ENCODE results near the gene P4HB. TPM values are rescaled to one million over a fixed set of nuclear protein-coding genes. Genes with fewer than 3 reads are reported as not detected.

Gene P4HB
- total RNA-seq, 2 donors from 2014 or later: 506 to 602 TPM

DNA sequence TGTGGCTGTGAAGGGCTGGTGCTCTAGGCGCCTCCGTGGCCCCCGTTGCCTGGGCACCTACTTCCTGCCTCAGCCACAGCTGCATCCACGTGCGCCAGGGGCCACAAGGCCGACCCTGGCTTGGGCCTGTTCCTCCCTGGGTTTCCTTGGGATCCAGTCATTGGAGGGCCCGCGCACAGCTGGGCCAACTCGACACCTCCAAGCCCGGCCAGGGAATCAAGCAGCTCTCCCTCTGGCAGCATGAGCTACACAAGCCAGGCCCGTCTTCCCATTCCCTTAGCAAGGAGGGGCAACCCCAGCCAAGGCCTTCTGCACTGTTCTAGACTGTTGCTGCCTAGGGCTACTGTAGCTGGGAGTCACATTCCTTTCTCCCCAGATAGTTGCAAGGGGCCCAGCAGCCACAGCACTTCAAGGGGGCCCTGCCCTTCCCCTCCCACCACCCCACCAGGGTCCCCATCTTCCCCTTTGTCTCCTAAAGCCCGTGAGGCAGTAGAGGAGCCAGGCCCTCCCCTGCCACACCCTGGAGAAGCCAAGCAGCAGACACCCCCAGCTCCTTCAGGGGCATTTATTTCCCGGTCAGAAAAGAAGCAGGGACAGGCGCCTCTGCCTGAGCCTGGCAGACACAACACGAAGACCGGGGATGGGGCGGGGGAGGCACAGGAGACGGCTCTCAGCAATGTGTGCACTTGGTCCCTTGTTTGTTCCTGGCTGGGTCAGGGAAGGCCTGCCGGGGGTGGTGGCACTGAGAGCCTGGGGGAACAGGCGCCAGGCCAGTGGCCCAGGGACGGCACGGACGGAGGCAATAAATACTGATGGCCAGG lies 7.0 kb upstream of the P4HB start:
- Mint-ChIP-seq H3K4me1 (peaks cover 12% of the 10 kb centered on the region), H3K27ac (peak overlapping the region; percentile 73), H3K27me3 (no peaks in the 10 kb centered on the region), H3K36me3 (ENCODE audit: low read depth) (peaks cover 94% of the 10 kb centered on the region), H3K9me3 (no peaks in the 10 kb centered on the region), H3K4me3 (peak overlapping the region; percentile 89)
- no peak for ATAC-seq (replicated peaks)

GRCh38 chr17:81866440-81867169 lies 6.3 kb upstream of the P4HB start:
- Mint-ChIP-seq H3K27me3 (no peaks in the 10 kb centered on the region), H3K4me1 (peaks cover 12% of the 10 kb centered on the region), H3K27ac (peak overlapping the region; percentile 73), H3K4me3 (peak overlapping the region; percentile 89), H3K36me3 (ENCODE audit: low read depth) (peaks cover 92% of the 10 kb centered on the region), H3K9me3 (no peaks in the 10 kb centered on the region)
- ATAC-seq (replicated peaks): no peak

GRCh38 chr17:81865733-81866439 lies 5.6 kb upstream of the P4HB start:
- no peaks in the 10 kb centered on the region for H3K9me3 Mint-ChIP-seq
- H3K27me3 Mint-ChIP-seq: no peaks in the 10 kb centered on the region
- H3K27ac Mint-ChIP-seq: peak overlapping the region; percentile 73
- no peak overlapping the region for H3K4me3 Mint-ChIP-seq
- H3K36me3 Mint-ChIP-seq (ENCODE audit: low read depth): peaks cover 92% of the 10 kb centered on the region
- no peak for ATAC-seq (replicated peaks)
- H3K4me1 Mint-ChIP-seq: peaks cover 12% of the 10 kb centered on the region

DNA sequence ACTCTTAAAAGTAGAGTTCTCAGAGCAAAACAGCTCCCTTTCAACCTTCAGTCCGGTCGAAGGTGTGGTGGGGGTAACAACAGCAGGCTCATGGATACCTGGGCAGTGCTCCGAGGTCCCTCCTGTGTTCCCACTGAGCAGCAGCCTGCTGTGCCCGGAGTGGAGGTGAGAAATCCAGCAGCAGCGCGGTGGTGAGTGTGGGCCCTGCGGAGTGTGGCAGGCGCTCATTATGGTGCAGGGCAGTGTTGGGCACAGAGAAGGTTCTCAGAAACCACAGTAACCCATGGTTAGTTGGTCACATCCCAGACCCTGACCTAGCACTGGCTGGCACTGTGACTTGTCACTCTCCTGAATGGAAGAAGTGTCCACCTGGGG lies 5.0 kb upstream of the P4HB start:
- Mint-ChIP-seq H3K4me3 (no peak overlapping the region), H3K36me3 (ENCODE audit: low read depth) (peaks cover 95% of the 10 kb centered on the region), H3K27me3 (no peaks in the 10 kb centered on the region), H3K4me1 (peaks cover 12% of the 10 kb centered on the region), H3K9me3 (no peaks in the 10 kb centered on the region), H3K27ac (peak overlapping the region; percentile 56)
- ATAC-seq (replicated peaks): no peak

GRCh38 chr17:81863833-81864768 lies 3.8 kb upstream of the P4HB start:
- H3K27ac Mint-ChIP-seq: peak overlapping the region; percentile 87
- no peaks in the 10 kb centered on the region for H3K9me3 Mint-ChIP-seq
- no peaks in the 10 kb centered on the region for H3K27me3 Mint-ChIP-seq
- H3K4me1 Mint-ChIP-seq: peaks cover 18% of the 10 kb centered on the region
- peak overlapping the region; percentile 92 for H3K4me3 Mint-ChIP-seq
- ATAC-seq (replicated peaks): no peak
- H3K36me3 Mint-ChIP-seq (ENCODE audit: low read depth): peaks cover 92% of the 10 kb centered on the region

DNA sequence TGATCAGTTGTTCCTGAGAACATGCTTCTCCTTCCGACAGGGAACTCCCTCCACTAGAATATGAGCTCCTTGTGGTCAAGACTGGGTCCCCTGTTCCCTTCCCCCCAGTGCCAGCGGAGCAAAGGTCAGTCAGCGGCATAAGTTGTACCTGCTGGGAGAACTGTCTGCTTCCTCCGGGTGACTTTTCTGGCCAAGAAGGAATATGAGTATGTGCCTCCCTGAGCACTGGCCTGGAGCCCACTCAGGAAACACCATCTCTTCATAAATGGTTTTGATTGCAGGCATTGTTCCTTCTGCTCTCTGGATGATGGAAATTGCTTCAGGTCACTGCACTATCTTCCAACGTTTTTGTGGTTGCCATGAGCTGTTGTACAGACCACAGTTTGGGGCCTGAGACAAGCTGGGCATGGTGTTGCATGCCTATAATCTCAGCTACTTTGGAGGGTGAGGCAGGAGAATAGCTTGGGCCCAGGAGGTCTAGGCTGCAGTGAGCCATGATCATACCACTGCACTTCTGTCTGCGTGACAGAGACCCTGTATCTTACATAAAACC lies 2.9 kb upstream of the P4HB start:
- peaks cover 18% of the 10 kb centered on the region for H3K4me1 Mint-ChIP-seq
- peaks cover 92% of the 10 kb centered on the region for H3K36me3 Mint-ChIP-seq (ENCODE audit: low read depth)

DNA sequence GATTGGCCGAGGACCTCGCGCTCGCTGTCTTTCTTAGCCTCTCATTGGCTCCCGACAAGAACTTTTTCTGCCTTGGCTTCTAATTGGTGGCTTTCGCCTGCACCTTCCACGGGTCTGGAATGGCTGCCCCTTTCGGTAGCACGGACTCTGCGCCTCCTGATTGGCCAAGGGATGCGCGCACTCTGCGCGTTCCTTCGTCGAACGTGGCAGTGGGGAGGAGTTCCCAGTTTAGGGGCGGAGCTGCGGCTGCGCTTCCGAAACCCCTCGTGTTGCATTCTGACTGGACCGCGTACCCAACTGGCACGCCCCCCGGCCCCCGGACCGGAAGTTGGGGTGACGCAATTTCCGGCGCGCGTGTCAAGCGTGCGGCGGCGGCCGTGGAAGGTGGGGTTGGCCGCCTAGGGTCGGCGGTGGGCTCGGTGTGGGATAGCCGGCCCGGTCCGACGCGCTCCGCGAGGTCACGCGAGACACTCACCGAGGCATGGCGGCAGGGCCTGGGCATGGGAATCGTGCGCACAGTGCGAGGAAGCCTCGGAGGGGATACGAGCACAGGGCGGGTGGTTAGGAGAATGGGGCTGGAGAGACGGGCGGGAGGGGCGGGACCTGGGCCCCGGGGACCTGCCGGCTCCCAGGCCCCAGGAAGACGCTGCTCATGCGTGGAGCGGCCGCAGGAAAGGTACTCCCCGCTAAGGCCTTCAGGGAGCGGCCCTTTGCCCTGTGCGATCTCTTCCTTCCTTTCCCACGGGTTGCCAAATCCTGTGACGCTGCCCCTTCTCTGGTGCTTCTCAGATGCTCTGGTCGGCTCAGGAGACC lies 627 bp upstream of the P4HB start:
- peaks cover 95% of the 10 kb centered on the region for H3K36me3 Mint-ChIP-seq (ENCODE audit: low read depth)
- H3K4me1 Mint-ChIP-seq: peaks cover 18% of the 10 kb centered on the region

More for the DNA sequence above, 2.9 kb upstream of the P4HB start:
- ATAC-seq (replicated peaks): no peak
- Mint-ChIP-seq H3K4me3 (peak overlapping the region; percentile 92), H3K27me3 (no peaks in the 10 kb centered on the region), H3K27ac (peak overlapping the region; percentile 87), H3K9me3 (no peaks in the 10 kb centered on the region)

DNA sequence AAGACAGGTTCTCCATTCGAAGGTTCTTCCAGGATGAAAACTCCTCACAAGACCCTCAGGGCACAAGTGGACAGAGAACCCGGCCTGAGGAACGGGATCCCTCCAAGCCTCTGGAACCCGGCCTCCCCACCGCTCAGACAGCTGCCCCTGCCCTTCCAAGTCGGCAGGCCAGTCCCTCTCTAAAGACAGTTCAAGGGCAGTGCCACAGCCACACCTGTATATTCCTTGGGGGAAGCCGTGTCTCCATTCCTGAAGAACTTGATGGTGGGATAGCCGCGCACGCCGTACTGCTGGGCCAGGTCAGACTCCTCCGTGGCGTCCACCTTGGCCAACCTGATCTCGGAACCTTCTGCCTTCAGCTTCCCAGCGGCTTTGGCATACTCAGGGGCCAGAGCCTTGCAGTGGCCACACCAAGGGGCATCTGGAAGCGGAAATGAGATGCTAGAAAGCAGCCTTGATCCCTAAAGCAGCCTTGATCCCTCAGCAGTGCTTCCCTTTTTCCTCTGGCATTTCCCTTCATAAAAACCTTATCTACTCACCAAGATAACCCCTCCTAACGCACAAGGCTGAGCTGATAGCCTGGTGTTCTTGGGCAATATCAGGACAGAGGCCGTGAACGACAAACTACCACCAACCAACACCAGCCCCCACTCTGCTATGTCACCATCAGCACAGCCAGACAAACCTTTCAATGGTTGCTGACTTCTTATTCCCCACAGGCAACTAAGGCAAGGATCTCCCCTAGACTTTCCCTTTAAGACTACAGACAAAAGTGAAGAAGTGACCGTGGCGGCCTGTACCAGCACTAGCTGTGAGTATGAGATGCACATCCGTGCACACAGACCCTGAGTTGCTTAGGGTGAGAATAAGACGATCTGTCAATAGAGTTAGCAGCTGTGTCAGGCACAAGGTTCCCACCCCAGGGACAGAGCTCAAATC lies 1.1 kb downstream of the P4HB start:
- no peaks in the 10 kb centered on the region for H3K27me3 Mint-ChIP-seq
- H3K4me3 Mint-ChIP-seq: peak overlapping the region; percentile 92
- H3K9me3 Mint-ChIP-seq: no peaks in the 10 kb centered on the region
- H3K27ac Mint-ChIP-seq: peak overlapping the region; percentile 86
- peaks cover 95% of the 10 kb centered on the region for H3K36me3 Mint-ChIP-seq (ENCODE audit: low read depth)
- ATAC-seq (replicated peaks): no peak
- peaks cover 18% of the 10 kb centered on the region for H3K4me1 Mint-ChIP-seq

More for the DNA sequence above, 627 bp upstream of the P4HB start:
- Mint-ChIP-seq H3K9me3 (no peaks in the 10 kb centered on the region), H3K27me3 (no peaks in the 10 kb centered on the region), H3K4me3 (peak overlapping the region; percentile 92), H3K27ac (peak overlapping the region; percentile 99)
- peak; percentile 87 for ATAC-seq (replicated peaks)

DNA sequence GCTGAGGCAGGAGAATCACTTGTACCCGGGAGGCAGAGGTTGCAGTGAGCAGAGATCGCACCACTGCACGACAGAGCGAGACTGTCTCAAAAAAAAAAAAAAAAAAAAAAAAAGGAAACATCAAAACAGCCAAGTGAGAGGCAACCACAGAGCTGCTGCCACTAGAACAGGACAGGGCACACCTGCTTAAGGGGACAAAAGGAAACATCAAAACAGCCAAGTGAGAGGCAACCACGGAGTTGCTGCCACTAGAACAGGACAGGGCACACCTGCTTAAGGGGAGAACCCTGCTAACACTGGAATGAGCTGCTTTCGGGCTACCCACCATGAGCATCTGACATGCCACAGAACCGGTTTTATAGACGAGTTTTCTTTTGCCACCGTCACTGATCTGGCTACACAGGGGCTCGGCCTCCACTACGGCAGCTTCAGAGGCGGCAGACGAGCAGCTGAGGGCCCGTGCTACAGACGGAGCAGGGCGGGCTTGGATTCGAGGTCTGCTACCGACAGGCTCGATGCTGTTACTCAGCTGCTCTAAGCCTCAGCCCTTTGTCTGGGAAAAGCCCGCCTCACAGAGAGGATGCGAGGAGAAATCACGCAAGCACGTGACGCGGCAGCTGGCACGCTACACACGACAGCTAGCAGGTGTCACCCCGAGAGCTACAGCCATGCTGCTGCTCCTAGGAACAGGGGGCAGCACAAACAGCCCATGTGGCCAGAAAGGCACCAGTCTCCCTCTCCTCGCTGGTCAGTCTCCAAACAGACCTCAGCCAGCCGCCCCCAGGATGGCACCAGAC lies 2.0 kb downstream of the P4HB start:
- Mint-ChIP-seq H3K4me3 (peak overlapping the region; percentile 92), H3K36me3 (ENCODE audit: low read depth) (peaks cover 95% of the 10 kb centered on the region), H3K4me1 (peaks cover 13% of the 10 kb centered on the region), H3K9me3 (no peaks in the 10 kb centered on the region), H3K27ac (peak overlapping the region; percentile 20), H3K27me3 (no peaks in the 10 kb centered on the region)
- ATAC-seq (replicated peaks): no peak

DNA sequence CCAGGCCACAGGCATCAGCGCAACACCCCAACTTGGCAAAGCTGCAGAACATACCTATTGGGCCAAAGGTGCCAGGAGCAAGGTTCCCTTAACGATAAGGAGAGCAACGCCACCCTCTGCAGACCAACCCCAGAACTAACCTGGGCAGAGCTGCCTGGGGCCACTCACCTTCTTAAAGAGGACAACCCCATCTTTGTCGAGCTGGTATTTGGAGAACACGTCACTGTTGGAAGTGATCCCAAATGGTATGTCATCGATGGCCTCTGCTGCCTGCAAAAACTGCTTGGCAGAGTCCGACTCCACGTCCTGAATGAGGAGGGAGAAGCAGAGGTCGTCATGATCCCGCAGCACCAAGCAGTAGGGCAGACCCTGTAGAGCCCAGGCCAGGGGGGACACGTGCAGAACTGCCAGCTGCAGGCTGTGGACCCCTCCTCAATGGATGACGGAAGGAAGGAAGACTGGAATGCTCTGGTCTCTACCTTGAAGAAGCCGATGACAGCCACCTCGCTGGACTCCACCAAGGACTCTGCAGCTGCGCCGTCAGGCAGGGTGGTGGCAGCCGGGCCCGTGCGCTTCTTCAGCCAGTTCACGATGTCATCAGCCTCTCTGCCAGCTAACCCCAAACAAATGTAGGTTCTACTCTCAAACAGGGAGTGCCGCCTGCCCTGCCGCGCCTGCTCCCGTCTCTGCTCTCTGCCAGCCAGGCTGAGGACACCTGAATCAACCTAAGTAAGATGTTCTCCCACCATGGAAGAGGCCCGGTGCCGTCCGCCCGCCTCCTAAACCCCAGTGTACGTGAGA lies 5.2 kb downstream of the P4HB start:
- no peak for ATAC-seq (replicated peaks)
- H3K9me3 Mint-ChIP-seq: no peaks in the 10 kb centered on the region
- H3K4me3 Mint-ChIP-seq: no peak overlapping the region
- no peaks in the 10 kb centered on the region for H3K27me3 Mint-ChIP-seq
- peaks cover 98% of the 10 kb centered on the region for H3K36me3 Mint-ChIP-seq (ENCODE audit: low read depth)
- H3K27ac Mint-ChIP-seq: no peak overlapping the region
- H3K4me1 Mint-ChIP-seq: peaks cover 6% of the 10 kb centered on the region

DNA sequence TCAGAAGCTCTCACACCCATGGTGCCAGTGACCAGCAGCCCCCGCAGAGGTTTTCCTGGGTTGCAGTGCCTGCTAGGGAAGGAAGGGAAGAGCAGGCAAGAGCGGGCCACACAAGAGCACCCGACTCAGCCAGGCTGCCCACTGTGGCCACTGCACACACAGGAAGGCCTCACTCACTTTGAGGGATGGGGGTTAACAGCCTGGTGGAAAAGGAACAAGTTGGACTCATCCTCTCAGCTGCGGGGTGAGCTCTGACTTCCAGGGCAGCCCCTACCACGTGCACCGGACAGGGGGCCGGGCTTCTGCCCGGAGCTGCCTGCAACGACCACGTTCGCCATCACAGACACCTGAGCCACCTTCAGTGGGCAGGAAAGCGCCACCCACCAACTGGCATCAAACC lies 8.1 kb downstream of the P4HB start:
- H3K9me3 Mint-ChIP-seq: no peaks in the 10 kb centered on the region
- H3K27me3 Mint-ChIP-seq: no peaks in the 10 kb centered on the region
- H3K27ac Mint-ChIP-seq: no peak overlapping the region
- H3K36me3 Mint-ChIP-seq (ENCODE audit: low read depth): peaks cover 97% of the 10 kb centered on the region
- no peak for ATAC-seq (replicated peaks)
- H3K4me3 Mint-ChIP-seq: no peak overlapping the region
- no peaks in the 10 kb centered on the region for H3K4me1 Mint-ChIP-seq
